ENCODE data around the gene LRRK1.

GRCh38 chr15:101051291-101052030 lies 132.3 kb downstream of the LRRK1 start:
- TF ChIP-seq POLR2A (IDR thresholded peaks at IDR 0.05; ENCODE audit: low read depth, low read length) (no peak), POLR2AphosphoS5 (IDR thresholded peaks at IDR 0.05; ENCODE audit: low read depth, low read length) (no peak), TAF1 (IDR thresholded peaks at IDR 0.05; ENCODE audit: borderline replicate concordance, low read depth, low read length) (no peak)
